MCF 10A (cell line): Measurements from ENCODE around the gene CCDC60. TPM values are rescaled to one million over a fixed set of nuclear protein-coding genes. Genes with fewer than 3 reads are reported as not detected.

Source experiments
- BruUV-seq: library from RNA; stranded (reverse); fragments of 400-500 nt; replicated peaks from 2 replicates; lab custom pipeline; 2021; lab: Mats Ljungman, UMichigan
- CTCF ChIA-PET: fragments of 300-600 bp; sonication (Branson Sonifier 250); formaldehyde crosslinking; extraction: SDS; loops from one replicate; lab custom pipeline; 2021; ENCODE audit warnings: antibody characterized with exemption, inconsistent platforms; lab: Yijun Ruan, JAX
- POLR2A ChIA-PET: fragments of 300-600, 350-650 bp; sonication (Branson Sonifier 250); formaldehyde crosslinking; extraction: SDS; loops from one replicate; lab custom pipeline; 2020; ENCODE audit warnings: antibody characterized with exemption, inconsistent platforms; lab: Yijun Ruan, JAX
- DNase-seq: peaks from one replicate; pipeline ENCODE4 v3.0.0-alpha.2; 2018; ENCODE audit not compliant: unreplicated experiment
- H3K27ac Mint-ChIP-seq: one replicate; pipeline ENCODE4 v1.8.0; 2022; ENCODE audit warnings: mild to moderate bottlenecking, low read depth, mixed read lengths; ENCODE audit not compliant: unreplicated experiment
- H3K27me3 Mint-ChIP-seq: one replicate; pipeline ENCODE4 v1.8.0; 2022; ENCODE audit warnings: mixed read lengths; ENCODE audit not compliant: insufficient read depth, unreplicated experiment
- H3K36me3 Mint-ChIP-seq: one replicate; pipeline ENCODE4 v1.8.0; 2022; ENCODE audit warnings: mild to moderate bottlenecking, moderate library complexity, mixed read lengths; ENCODE audit not compliant: insufficient read depth, unreplicated experiment
- H3K4me1 Mint-ChIP-seq: one replicate; pipeline ENCODE4 v1.8.0; 2022; ENCODE audit warnings: mixed read lengths; ENCODE audit not compliant: insufficient read depth, unreplicated experiment
- H3K4me3 Mint-ChIP-seq: one replicate; pipeline ENCODE4 v1.8.0; 2022; ENCODE audit warnings: mild to moderate bottlenecking, moderate library complexity, mixed read lengths; ENCODE audit not compliant: unreplicated experiment
- H3K9me3 Mint-ChIP-seq: one replicate; pipeline ENCODE4 v1.8.0; 2022; ENCODE audit warnings: mixed read lengths; ENCODE audit not compliant: unreplicated experiment
- CTCF ChIP-seq: fragments of 200-600 bp; IDR thresholded peaks from one replicate; pipeline ENCODE4 v1.8.0; 2022; ENCODE audit warnings: antibody characterized with exemption, mild to moderate bottlenecking; ENCODE audit not compliant: unreplicated experiment
- intact Hi-C: fragments of 100-400 bp; cut with micrococcal nuclease; formaldehyde crosslinking; loops from 2 replicates; pipeline ENCODE4 v1.14.1; 2022
- total RNA-seq: library from RNA; stranded (reverse); gene quantifications from 2 replicates; pipeline ENCODE4 v1.2.3, GENCODE V29; 2022

CCDC60 gene
- total RNA-seq, 1 experiment from 2014 or later, result not detected

- intact Hi-C loops, result loop anchor here (1.0 to 10.0 kb wide), 3 partner anchors 298 to 1228 kb away; no protein-coding TSS in a partner anchor
- H3K27ac Mint-ChIP-seq, result no peak overlapping the region
- BruUV-seq, result no TSS peak
- POLR2A ChIA-PET, result interaction anchor here (0.6 kb wide), 1 partner anchor 1024 kb away, joined by 4 read pairs; no protein-coding TSS in a partner anchor
- peaks cover 28% of the 10 kb centered on the region for H3K27me3 Mint-ChIP-seq
- no peak overlapping the region for H3K4me3 Mint-ChIP-seq
- DNase-seq, result peak; percentile 54
- no peaks in the 10 kb centered on the region for H3K36me3 Mint-ChIP-seq
- H3K4me1 Mint-ChIP-seq, result no peaks in the 10 kb centered on the region
- CTCF ChIA-PET, result interaction anchor here (0.5 to 2.2 kb wide), 71 partner anchors 9 to 1091 kb away, joined by 3 to 26 read pairs (median 3); partner anchors contain the start of gene SUDS3
- peak; percentile 79 for TF ChIP-seq CTCF
- no peaks in the 10 kb centered on the region for H3K9me3 Mint-ChIP-seq
Measured at GRCh38 chr12:119412811-119413794, 78.6 kb downstream of the CCDC60 start.

- CTCF ChIA-PET, result interaction anchor here (0.6 to 2.0 kb wide), 7 partner anchors 10 to 1037 kb away, joined by 3 to 6 read pairs (median 3); no protein-coding TSS in a partner anchor
- H3K9me3 Mint-ChIP-seq, result no peaks in the 10 kb centered on the region
- no peaks in the 10 kb centered on the region for H3K4me1 Mint-ChIP-seq
- POLR2A ChIA-PET, result no interaction called here
- no peak overlapping the region for H3K4me3 Mint-ChIP-seq
- no peaks in the 10 kb centered on the region for H3K36me3 Mint-ChIP-seq
- intact Hi-C loops, result loop anchor here (10.0 kb wide), 1 partner anchor 1231 kb away; no protein-coding TSS in a partner anchor
- peaks cover 14% of the 10 kb centered on the region for H3K27me3 Mint-ChIP-seq
- DNase-seq, result no peak
- TF ChIP-seq CTCF, result no peak
- no TSS peak for BruUV-seq
- H3K27ac Mint-ChIP-seq, result no peak overlapping the region
Measured at GRCh38 chr12:119415714-119416113, 81.2 kb downstream of the CCDC60 start.

GRCh38 chr12:119417440-119417839, 82.9 kb downstream of the CCDC60 start:
- Mint-ChIP-seq H3K4me1 (no peaks in the 10 kb centered on the region), H3K4me3 (no peak overlapping the region), H3K27ac (no peak overlapping the region), H3K9me3 (peaks cover 9% of the 10 kb centered on the region), H3K36me3 (no peaks in the 10 kb centered on the region), H3K27me3 (peaks cover 11% of the 10 kb centered on the region)
- BruUV-seq, result no TSS peak
- TF ChIP-seq CTCF, result no peak
- ChIA-PET POLR2A (no interaction called here), CTCF (no interaction called here)
- no peak for DNase-seq
- intact Hi-C loops, result loop anchor here (10.0 kb wide), 1 partner anchor 1233 kb away; no protein-coding TSS in a partner anchor

- TF ChIP-seq CTCF, result no peak
- Mint-ChIP-seq H3K4me3 (no peak overlapping the region), H3K9me3 (peaks cover 25% of the 10 kb centered on the region), H3K4me1 (no peaks in the 10 kb centered on the region), H3K36me3 (no peaks in the 10 kb centered on the region), H3K27me3 (peaks cover 11% of the 10 kb centered on the region), H3K27ac (no peak overlapping the region)
- no TSS peak for BruUV-seq
- ChIA-PET CTCF (interaction anchor here (0.6 kb wide), 1 partner anchor 12 kb away, joined by 3 read pairs; no protein-coding TSS in a partner anchor), POLR2A (no interaction called here)
- DNase-seq, result no peak
- intact Hi-C loops, result loop anchor here (10.0 kb wide), 1 partner anchor 1235 kb away; no protein-coding TSS in a partner anchor
Measured at GRCh38 chr12:119419381-119419780, 84.9 kb downstream of the CCDC60 start.
